ENCODE measurements around the gene MPLKIP.

- TF ChIP-seq CTCF (conservative IDR thresholded peaks at IDR 0.05) (no peak), EZH2 (IDR thresholded peaks at IDR 0.05; ENCODE audit: low read depth) (no peak)
Measured at GRCh38 chr7:40095230-40095629, 39.2 kb downstream of the MPLKIP start.

Measured in PC-9 (cell line).